SU-DHL-6 (cell line): ENCODE data around the gene MAP3K10.

Experiments used
- H2AFZ ChIP-seq: fragments of 200-600 bp; sonication (generic); 2 replicates; pipeline ENCODE4 v1.6.1; 2014; ENCODE audit warnings: low read depth, mild to moderate bottlenecking, moderate library complexity, mixed read lengths, antibody characterized with exemption, low read length; ENCODE audit not compliant: severe bottlenecking
- H3F3A ChIP-seq: fragments of 200-600 bp; shearing (Covaris generic); 2 replicates; pipeline ENCODE4 v1.6.0; 2016; ENCODE audit warnings: antibody characterized with exemption, mild to moderate bottlenecking; ENCODE audit not compliant: insufficient read depth
- H3K27ac ChIP-seq: fragments of 200-600 bp; sonication (generic); 2 replicates; pipeline ENCODE4 v1.5.1; 2016; ENCODE audit warnings: low read depth, mild to moderate bottlenecking, low read length, moderate library complexity, mixed read lengths
- H3K27me3 ChIP-seq: fragments of 200-600 bp; sonication (generic), shearing (Covaris generic); 2 replicates; pipeline ENCODE4 v1.6.0; 2014; ENCODE audit warnings: mild to moderate bottlenecking, low read length
- H3K36me3 ChIP-seq: fragments of 200-600 bp; sonication (generic); 2 replicates; pipeline ENCODE4 v1.6.1; 2014; ENCODE audit warnings: mild to moderate bottlenecking, low read length, mixed read lengths
- H3K4me2 ChIP-seq: fragments of 300-600, 200-600 bp; shearing (Covaris generic), sonication (generic); 2 replicates; pipeline ENCODE4 v1.6.0; 2014; ENCODE audit warnings: low read length, low read depth, mild to moderate bottlenecking; ENCODE audit not compliant: poor library complexity, severe bottlenecking
- H3K4me3 ChIP-seq: fragments of 200-600 bp; sonication (generic); 2 replicates; pipeline ENCODE4 v1.5.1; 2014; ENCODE audit warnings: antibody characterized with exemption, low read length, mild to moderate bottlenecking, mixed read lengths; ENCODE audit not compliant: insufficient read depth, poor library complexity, severe bottlenecking
- H3K79me2 ChIP-seq: fragments of 200-600 bp; sonication (generic); 2 replicates; pipeline ENCODE4 v1.6.1; 2014; ENCODE audit warnings: mild to moderate bottlenecking, low read length, moderate library complexity; ENCODE audit not compliant: insufficient read depth
- H3K9ac ChIP-seq: fragments of 200-600 bp; sonication (generic); 2 replicates; pipeline ENCODE4 v1.7.0; 2014; ENCODE audit warnings: mild to moderate bottlenecking, low read length
- H3K9me2 ChIP-seq: fragments of 200-600 bp; sonication (generic); replicated peaks from 2 replicates; pipeline ENCODE4 v1.6.1; 2014; ENCODE audit warnings: low read length; ENCODE audit not compliant: insufficient read depth
- H3K9me3 ChIP-seq: fragments of 200-600 bp; sonication (generic); 2 replicates; pipeline ENCODE4 v1.6.1; 2014; ENCODE audit warnings: low read length, mixed read lengths; ENCODE audit not compliant: insufficient read depth
- H4K20me1 ChIP-seq: fragments of 200-600 bp; sonication (generic); 2 replicates; pipeline ENCODE4 v1.6.1; 2014; ENCODE audit warnings: low read depth, mild to moderate bottlenecking, antibody characterized with exemption, low read length, moderate library complexity, mixed read lengths
- EZH2phosphoT487 ChIP-seq: fragments of 200-600 bp; sonication (generic), shearing (Covaris generic); conservative IDR thresholded peaks from 2 replicates; pipeline ENCODE4 v1.6.1; 2018; ENCODE audit warnings: mild to moderate bottlenecking, antibody characterized with exemption, low read length, moderate library complexity, mixed read lengths
- TF ChIP-seq, protein P1 (sequence below): fragments of 200-600 bp; sonication (generic); IDR thresholded peaks from one replicate; pipeline ENCODE4 v1.5.1; 2017; ENCODE audit warnings: antibody characterized with exemption, mild to moderate bottlenecking, low read length, moderate library complexity; ENCODE audit not compliant: insufficient read depth, poor library complexity, severe bottlenecking

The MAP3K10 gene

DNA sequence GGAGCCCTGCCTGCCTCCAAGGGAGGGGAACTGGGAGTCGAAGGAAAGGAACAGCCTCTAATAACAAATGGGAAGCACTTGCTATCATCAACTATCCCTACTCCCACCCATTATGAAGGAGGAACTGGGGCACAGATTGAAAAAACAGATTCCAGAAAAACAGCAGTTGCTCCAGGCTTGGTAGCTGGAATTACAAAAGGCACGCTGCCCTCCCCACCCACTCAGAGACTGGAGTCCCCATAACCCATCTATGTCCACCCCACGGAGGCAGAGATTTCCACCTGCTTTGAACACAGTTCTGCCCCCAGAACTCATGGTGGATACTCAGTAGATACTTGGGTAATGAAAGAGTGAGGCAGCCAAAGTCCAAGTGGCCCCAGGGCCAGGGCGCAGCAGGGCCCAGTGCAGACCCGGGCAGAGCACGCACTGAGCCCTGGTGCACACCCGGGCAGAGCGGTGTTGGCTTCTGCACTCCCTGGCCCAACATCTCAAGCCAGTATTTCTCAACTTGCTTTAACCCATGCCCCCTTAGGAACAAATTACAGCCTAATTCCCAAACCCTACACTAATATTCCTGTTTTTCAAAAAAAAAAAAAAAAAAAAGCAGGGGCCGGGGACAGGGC is 54.4 kb downstream of the MAP3K10 start:
- Histone ChIP-seq H3K9me3 (no peaks in the 10 kb centered on the region), H3K27me3 (no peaks in the 10 kb centered on the region), H3F3A (no peaks in the 10 kb centered on the region), H4K20me1 (no peaks in the 10 kb centered on the region), H3K36me3 (no peaks in the 10 kb centered on the region), H3K4me3 (no peak overlapping the region), H3K9me2 (no peaks in the 10 kb centered on the region), H3K79me2 (peaks cover 8% of the 10 kb centered on the region; the same call in 1 of the 2 replicates), H2AFZ (no peak overlapping the region), H3K9ac (no peak overlapping the region), H3K4me2 (no peak overlapping the region), H3K27ac (no peak overlapping the region)
- no peak for TF ChIP-seq EZH2phosphoT487
- TF ChIP-seq, protein P1, sequence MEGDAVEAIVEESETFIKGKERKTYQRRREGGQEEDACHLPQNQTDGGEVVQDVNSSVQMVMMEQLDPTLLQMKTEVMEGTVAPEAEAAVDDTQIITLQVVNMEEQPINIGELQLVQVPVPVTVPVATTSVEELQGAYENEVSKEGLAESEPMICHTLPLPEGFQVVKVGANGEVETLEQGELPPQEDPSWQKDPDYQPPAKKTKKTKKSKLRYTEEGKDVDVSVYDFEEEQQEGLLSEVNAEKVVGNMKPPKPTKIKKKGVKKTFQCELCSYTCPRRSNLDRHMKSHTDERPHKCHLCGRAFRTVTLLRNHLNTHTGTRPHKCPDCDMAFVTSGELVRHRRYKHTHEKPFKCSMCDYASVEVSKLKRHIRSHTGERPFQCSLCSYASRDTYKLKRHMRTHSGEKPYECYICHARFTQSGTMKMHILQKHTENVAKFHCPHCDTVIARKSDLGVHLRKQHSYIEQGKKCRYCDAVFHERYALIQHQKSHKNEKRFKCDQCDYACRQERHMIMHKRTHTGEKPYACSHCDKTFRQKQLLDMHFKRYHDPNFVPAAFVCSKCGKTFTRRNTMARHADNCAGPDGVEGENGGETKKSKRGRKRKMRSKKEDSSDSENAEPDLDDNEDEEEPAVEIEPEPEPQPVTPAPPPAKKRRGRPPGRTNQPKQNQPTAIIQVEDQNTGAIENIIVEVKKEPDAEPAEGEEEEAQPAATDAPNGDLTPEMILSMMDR, result no peak

DNA sequence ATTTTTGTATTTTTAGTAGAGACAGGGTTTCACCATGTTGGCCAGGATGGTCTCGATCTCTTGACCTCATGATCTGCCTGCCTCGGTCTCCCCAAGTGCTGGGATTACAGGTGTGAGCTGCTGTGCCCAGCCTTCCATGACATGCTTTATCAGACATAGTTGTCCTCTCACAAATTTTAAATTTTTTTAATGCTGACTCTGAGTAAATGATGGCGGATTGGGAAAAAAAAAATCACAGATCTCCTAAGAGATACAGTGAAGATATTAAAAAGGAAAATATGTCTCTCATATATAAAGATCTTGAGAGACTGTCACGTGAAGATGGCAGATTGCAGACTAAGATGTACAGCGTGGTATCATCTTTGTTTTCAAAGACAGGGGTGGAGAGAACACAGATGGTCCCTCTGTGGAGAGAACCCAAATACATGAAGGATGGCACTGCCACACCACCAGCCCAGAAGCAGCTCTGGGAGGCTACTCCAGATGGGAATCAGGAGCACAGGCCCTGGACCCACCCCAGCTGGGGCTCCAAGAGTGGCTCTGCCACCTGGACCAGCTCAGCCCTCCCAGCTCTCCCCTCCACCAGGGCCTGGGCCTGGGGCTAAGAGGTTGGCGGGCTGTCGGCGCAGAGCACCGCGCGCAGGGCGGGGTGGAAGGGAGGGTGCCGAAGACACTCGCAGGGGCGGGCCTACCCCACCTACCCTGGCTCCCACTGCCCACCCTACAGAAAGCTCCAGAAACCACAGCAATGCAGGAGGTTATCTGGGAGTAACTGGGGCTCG is 55.3 kb downstream of the MAP3K10 start:
- peaks cover 8% of the 10 kb centered on the region; the same call in 1 of the 2 replicates for H3K79me2 ChIP-seq
- H3K36me3 ChIP-seq, result no peaks in the 10 kb centered on the region
- H3K9me3 ChIP-seq, result no peaks in the 10 kb centered on the region
- H3K4me3 ChIP-seq, result no peak overlapping the region
- TF ChIP-seq, protein P1, result no peak
- TF ChIP-seq EZH2phosphoT487, result no peak
- no peaks in the 10 kb centered on the region for H4K20me1 ChIP-seq
- no peaks in the 10 kb centered on the region for H3K9me2 ChIP-seq
- no peak overlapping the region for H3K4me2 ChIP-seq
- no peak overlapping the region for H3K27ac ChIP-seq
- H3K9ac ChIP-seq, result no peak overlapping the region
- H2AFZ ChIP-seq, result no peak overlapping the region
- H3K27me3 ChIP-seq, result no peaks in the 10 kb centered on the region
- H3F3A ChIP-seq, result no peaks in the 10 kb centered on the region

DNA sequence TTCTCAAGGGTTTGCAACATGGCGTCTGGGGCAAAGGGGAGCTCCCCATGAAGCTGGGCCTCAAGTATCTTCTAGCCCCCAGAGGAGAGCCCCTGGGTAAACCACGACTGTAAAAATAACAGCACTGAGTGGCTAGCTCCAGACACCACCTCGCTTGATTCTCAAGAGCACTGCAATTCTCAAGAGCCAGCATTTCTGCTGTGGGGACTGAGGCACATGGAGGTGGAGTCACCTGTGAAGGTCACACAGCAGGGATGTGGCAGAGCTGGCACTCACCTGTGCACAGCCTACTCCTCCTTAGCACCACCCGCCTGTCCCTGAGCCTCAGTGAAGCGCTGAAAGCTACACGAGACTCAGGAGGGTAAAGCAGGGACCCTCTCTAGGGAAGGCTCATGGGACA is 56.0 kb downstream of the MAP3K10 start:
- Histone ChIP-seq H3K36me3 (no peaks in the 10 kb centered on the region), H2AFZ (no peak overlapping the region), H3K27me3 (no peaks in the 10 kb centered on the region), H3K4me3 (no peak overlapping the region), H3K27ac (no peak overlapping the region), H3K9me2 (no peaks in the 10 kb centered on the region), H3F3A (no peaks in the 10 kb centered on the region), H3K9ac (no peak overlapping the region), H3K9me3 (no peaks in the 10 kb centered on the region), H4K20me1 (no peaks in the 10 kb centered on the region), H3K4me2 (no peak overlapping the region), H3K79me2 (peaks cover 10% of the 10 kb centered on the region; the same call in 1 of the 2 replicates)
- TF ChIP-seq, protein P1, result no peak
- TF ChIP-seq EZH2phosphoT487, result no peak
